ENCODE data around the gene PHKB.

Gene PHKB

DNA sequence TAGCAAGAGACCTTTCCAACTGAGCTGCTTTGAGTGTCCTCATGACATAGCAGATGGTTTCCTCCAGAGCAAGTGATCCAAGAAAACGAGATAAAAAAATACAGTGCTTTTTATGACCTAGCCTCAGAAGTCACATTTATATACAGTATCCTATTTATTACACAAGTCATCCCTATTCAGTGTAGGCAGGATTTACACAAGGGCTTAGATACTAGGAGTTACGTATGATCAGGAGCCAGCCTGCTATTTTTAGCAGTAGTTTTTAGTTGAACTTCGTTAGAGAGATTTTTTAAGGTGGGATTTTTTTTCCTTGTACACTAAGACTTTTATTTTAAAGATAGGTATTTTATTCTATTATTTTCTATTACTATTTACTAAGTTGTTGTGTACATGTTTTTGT is 58.4 kb downstream of the PHKB start:
- TF ChIP-seq POLR2AphosphoS5 (IDR thresholded peaks at IDR 0.05; ENCODE audit: low read depth) (no peak), REST (IDR thresholded peaks at IDR 0.05; ENCODE audit: insufficient replicate concordance, low read depth) (no peak), SPI1 (IDR thresholded peaks at IDR 0.05; ENCODE audit: borderline replicate concordance, low read depth) (no peak), GABPA (IDR thresholded peaks at IDR 0.05; ENCODE audit: low read depth) (no peak), CTCF (IDR thresholded peaks at IDR 0.05; ENCODE audit: insufficient read depth, low read length) (no peak)
- Histone ChIP-seq H3K27ac (replicated peaks) (no peak overlapping the region), H3K27me3 (ENCODE audit: insufficient read depth, poor library complexity, severe bottlenecking) (no peaks in the 10 kb centered on the region), H3K4me3 (replicated peaks; ENCODE audit: insufficient read depth, low read length) (no peak overlapping the region)
- DNase-seq (ENCODE audit: low read depth in 1 of 2, low spot score in 1 of 2), result no peak

DNA sequence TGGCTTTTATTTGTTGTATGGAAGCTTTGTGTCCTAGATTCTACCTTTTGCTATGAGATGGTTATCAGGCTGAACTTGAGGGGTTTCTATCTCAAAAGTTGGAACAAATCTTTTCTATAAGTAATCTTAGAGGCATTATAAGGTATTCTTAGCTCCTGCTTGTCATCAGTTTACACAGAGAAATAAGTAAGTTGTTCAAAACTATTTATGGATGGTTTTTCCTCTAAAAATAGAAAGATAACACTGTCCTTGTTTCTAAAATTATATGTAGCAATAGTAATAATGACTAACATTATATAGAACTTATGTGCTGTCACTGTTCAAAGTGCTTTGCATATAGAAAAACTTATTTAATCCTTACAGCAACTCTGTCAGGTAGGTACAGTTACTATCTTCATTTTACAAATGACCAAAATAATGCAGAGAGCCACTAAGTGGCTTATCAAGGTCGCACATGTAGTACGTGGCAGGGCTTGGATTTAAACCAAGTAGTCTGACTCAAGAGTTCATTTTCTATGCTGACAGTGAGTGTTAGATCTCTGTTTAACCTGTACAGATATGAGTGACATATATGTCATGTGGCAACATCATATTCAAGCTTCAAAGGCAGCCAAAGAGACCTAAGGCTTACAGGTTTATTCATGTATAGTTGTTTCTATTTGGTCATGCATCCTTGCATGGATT is 59.0 kb downstream of the PHKB start:
- Histone ChIP-seq H3K4me3 (replicated peaks; ENCODE audit: insufficient read depth, low read length) (no peak overlapping the region), H3K27ac (replicated peaks) (no peak overlapping the region), H3K27me3 (ENCODE audit: insufficient read depth, poor library complexity, severe bottlenecking) (no peaks in the 10 kb centered on the region)
- no peak for TF ChIP-seq POLR2AphosphoS5 (IDR thresholded peaks at IDR 0.05; ENCODE audit: low read depth)
- no peak for DNase-seq (ENCODE audit: low read depth in 1 of 2, low spot score in 1 of 2)

GRCh38 chr16:47523342-47524006 is 62.3 kb downstream of the PHKB start:
- Histone ChIP-seq H3K4me3 (replicated peaks; ENCODE audit: insufficient read depth, low read length) (no peak overlapping the region), H3K27me3 (ENCODE audit: insufficient read depth, poor library complexity, severe bottlenecking) (no peaks in the 10 kb centered on the region), H3K27ac (replicated peaks) (no peak overlapping the region)
- DNase-seq (ENCODE audit: low read depth in 1 of 2, low spot score in 1 of 2), result peak in 1 of 2 experiments; percentile 26
- TF ChIP-seq POLR2AphosphoS5 (IDR thresholded peaks at IDR 0.05; ENCODE audit: low read depth) (no peak), CTCF (IDR thresholded peaks at IDR 0.05; ENCODE audit: insufficient read depth, low read length) (no peak), SPI1 (IDR thresholded peaks at IDR 0.05; ENCODE audit: borderline replicate concordance, low read depth) (peak; percentile 84)

DNA sequence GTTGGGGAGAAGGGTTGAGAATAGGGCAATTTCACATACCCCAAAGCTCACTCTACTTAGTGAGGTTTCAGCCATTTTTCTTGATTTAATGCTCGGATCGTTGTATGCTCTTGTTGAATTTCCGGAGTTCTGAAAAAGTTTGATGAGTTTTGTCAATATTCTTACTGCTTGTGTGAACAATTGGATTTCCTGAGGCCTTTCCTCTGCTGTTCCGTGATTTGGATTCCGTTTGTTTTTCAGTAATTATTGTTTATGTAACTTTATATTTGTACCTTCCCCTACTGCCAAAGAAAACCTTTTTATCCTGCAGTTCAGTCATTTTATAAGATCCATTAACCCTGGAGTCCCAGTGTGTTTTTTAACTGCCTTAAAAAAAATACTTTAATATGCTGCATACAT is 62.9 kb downstream of the PHKB start:
- H3K4me3 ChIP-seq (replicated peaks; ENCODE audit: insufficient read depth, low read length), result no peak overlapping the region
- no peak for TF ChIP-seq CTCF (IDR thresholded peaks at IDR 0.05; ENCODE audit: insufficient read depth, low read length)
- TF ChIP-seq GABPA (IDR thresholded peaks at IDR 0.05; ENCODE audit: low read depth), result no peak
- TF ChIP-seq SPI1 (IDR thresholded peaks at IDR 0.05; ENCODE audit: borderline replicate concordance, low read depth), result no peak
- TF ChIP-seq POLR2AphosphoS5 (IDR thresholded peaks at IDR 0.05; ENCODE audit: low read depth), result no peak
- TF ChIP-seq REST (IDR thresholded peaks at IDR 0.05; ENCODE audit: insufficient replicate concordance, low read depth), result no peak
- no peak for DNase-seq (ENCODE audit: low read depth in 1 of 2, low spot score in 1 of 2)
- H3K27me3 ChIP-seq (ENCODE audit: insufficient read depth, poor library complexity, severe bottlenecking), result no peaks in the 10 kb centered on the region
- no peak overlapping the region for H3K27ac ChIP-seq (replicated peaks)
